ENCODE data around the gene MEX3A.
"Not testable (repeated sequence)": the region's sequence is repeated elsewhere in the genome, so short reads cannot be mapped to it uniquely, and the experiment has no call there.

Gene MEX3A

GRCh38 chr1:156118177-156118868 is 36.1 kb upstream of the MEX3A start:
- no peak for DNase-seq (ENCODE audit: low spot score)

GRCh38 chr1:156117414-156118176 is 35.3 kb upstream of the MEX3A start:
- DNase-seq (ENCODE audit: low spot score), result no peak

DNA sequence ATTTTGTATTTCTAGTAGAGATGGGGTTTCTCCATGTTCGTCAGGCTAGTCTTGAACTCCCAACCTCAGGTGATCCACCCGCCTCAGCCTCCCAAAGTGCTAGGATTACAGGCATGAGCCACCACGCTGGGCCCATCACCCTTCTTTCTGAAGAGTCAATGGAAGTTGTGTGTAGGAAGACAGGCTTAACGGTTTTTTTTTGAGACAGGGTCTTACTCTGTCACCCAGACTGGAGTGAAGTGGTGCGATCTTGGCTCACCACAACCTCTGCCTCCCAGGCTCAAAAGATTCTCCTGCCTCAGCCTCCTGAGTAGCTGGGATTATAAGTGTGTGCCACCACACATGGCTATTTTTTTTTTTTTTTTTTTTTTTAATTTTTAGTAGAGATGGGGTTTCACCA is 34.5 kb upstream of the MEX3A start:
- not testable (repeated sequence) for DNase-seq (ENCODE audit: low spot score)

GRCh38 chr1:156115514-156116374 is 33.5 kb upstream of the MEX3A start:
- no peak for DNase-seq (ENCODE audit: low spot score)

- DNase-seq (ENCODE audit: low spot score), result no peak
These were observed 32.8 kb upstream of the MEX3A start for GRCh38 chr1:156114919-156115513.

DNA sequence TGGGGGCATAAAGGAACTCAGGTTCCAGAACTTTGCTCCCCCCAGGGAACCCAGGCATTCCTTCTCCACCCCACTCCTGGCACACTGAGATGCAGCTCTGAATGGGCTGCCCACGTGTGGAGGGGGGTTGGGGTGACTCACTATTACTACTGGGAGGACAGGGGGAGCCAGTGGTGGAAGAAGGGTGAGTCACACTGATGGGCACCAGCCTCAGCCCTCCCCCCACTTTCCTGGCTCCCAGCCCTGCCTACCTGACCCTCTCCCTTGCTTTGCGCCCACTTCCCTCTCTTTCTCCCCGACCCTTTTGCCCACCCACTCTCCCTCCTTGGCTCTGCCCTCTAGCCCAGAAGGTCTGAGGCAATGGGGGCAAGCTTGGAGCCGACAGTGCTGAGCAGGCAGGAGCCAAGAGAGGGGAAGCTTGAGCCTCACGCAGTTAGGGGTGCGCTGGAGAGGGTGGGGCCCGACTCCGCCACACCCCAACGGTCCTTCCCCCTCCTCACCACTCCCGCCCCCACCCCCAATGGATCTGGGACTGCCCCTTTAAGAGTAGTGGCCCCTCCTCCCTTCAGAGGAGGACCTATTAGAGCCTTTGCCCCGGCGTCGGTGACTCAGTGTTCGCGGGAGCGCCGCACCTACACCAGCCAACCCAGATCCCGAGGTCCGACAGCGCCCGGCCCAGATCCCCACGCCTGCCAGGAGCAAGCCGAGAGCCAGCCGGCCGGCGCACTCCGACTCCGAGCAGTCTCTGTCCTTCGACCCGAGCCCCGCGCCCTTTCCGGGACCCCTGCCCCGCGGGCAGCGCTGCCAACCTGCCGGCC is 32.0 kb upstream of the MEX3A start, which contains the start of gene LMNA:
LMNA (plus strand) TSS at position 611 of the 818 bp plus-strand sequence. CDS start 208 bp downstream, outside the sequence.
- DNase-seq (ENCODE audit: low spot score), result peak; percentile 95

GRCh38 chr1:156113282-156113950 is 31.2 kb upstream of the MEX3A start:
- DNase-seq (ENCODE audit: low spot score), result no peak

- DNase-seq (ENCODE audit: low spot score), result no peak
These were observed 30.2 kb upstream of the MEX3A start for GRCh38 chr1:156112276-156113137.

DNA sequence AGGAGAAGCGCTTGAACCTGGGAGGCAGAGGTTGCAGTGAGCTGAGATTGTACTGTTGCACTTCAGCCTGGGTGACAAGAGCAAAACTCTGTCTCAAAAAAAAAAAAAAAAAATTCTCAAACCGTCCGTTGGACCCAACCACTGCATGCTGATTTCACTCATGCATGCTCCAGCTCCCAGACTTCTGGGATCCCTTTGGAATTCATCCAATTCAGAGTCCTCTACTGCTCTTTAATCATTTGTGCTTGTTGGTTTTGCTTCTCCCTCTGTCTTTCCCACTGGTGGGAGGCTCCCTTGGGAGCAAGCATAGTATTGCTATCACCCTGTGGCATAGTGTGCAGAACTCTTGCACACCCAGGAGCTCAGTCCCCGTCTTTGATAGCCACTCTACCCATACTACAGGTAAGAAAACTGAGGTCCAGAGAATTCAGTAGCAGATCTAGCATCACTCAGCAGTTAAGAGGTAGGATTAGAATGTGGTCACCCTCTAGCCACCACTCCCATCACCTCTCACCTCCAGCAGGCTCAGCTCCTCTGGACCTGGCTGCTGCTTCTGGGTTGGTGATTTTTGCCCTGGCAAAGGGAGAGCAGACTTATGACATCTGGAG is 29.2 kb upstream of the MEX3A start:
- DNase-seq (ENCODE audit: low spot score), result no peak

- no peak for DNase-seq (ENCODE audit: low spot score)
These were observed 28.0 kb upstream of the MEX3A start for GRCh38 chr1:156110252-156110651.

DNA sequence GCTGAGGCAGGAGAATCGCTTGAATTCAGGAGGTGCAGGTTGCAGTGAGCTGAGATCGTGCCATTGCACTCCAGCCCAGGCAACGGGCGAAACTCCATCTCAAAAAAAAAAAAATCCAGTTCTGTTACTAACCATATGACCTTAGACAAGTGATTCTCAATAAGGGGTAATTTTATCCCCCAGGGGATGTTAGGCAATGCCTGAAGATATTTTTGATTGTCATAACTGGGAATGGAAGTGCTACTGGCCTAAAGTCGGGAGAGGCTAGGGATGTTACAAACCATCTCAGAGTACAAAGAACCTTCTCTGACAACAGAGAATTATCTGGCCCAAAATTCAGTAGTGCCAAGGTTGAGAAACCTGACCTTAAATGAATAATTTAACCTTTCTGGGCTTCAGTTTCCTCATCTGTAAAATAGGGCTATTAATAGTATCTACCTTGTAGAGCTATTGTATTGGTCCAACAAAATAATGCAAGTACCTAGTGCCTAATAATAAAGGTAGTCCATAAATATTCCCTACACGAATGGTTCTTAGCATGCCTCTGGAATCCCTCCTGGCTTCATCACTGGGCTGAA is 26.5 kb upstream of the MEX3A start:
- DNase-seq (ENCODE audit: low spot score), result no peak

DNA sequence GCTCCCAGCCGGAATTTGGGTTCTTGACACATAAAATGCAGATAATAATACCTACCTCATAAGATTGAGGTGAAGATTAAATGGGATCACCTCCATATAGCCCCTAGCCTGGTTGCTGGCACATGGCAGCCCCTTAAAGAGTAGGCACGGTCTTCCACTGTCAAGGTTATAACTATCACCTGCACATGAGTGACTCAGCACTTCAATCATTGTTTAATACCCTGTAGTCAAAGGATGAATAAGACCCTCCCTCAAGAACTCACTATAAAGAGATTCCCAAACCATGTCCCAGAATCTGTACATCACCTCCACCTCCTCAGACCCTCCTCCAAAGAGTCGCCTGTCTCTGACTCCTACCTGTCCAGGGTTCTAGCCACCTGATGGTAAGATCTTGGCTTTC is 25.8 kb upstream of the MEX3A start:
- no peak for DNase-seq (ENCODE audit: low spot score)

DNA sequence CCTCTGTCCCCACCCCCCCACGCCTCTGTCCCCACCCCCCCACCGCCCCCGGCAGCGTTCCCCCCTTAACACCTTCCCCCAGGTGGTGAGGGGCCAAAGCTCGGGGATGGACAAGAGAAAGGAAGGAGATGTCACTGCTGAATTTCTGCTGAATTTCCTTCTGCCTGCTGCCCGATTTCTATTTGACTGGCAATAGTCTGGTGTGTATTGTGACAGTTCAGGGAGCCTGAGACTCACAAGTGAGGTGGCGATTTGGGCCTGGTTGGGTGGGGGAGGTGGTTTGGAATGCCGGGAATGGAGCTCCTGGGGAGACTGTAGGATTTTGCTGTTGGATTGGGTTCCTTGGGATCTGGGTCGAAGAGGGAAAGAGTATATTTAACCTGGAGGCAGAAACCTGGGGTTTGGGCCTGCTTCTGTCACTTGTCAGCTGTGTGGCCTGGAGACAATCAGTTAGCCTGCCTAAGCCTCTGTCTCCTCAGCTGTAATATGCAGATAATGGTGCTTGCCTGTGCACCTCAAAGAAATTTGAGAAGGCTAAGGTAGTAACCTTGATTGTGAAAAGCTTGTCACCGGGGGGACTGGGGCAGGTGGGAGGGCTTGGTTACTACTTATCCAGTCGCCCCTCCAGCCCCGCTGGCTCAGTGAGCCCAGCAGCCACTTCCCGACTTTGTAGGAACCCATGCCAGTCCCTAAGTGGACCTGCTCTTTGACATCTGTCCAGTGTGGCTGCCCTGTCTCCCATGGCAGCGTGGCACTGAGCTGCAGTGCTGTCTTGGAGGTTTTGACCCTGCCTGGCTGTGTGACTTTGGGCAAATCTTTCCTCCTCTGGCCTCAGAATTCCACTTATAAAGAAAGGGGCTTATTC is 24.6 kb upstream of the MEX3A start:
- DNase-seq (ENCODE audit: low spot score), result no peak

- peak; percentile 70 for DNase-seq (ENCODE audit: low spot score)
These were observed 22.9 kb upstream of the MEX3A start for GRCh38 chr1:156104861-156105832.

GRCh38 chr1:156104065-156104810 is 22.0 kb upstream of the MEX3A start:
- DNase-seq (ENCODE audit: low spot score), result peak; percentile 90

GRCh38 chr1:156103521-156103947 is 21.3 kb upstream of the MEX3A start:
- DNase-seq (ENCODE audit: low spot score), result peak; percentile 84
